ENCODE data around the gene KDM4B.

Gene KDM4B

GRCh38 chr19:5108866-5109265 lies 140.0 kb downstream of the KDM4B start:
- H3K27ac ChIP-seq = no peak overlapping the region
- no peak overlapping the region for H3K4me3 ChIP-seq

GRCh38 chr19:5109560-5109959 lies 140.6 kb downstream of the KDM4B start:
- no peak overlapping the region for H3K27ac ChIP-seq
- no peak overlapping the region for H3K4me3 ChIP-seq

- H3K27ac ChIP-seq = no peak overlapping the region
- H3K4me3 ChIP-seq = no peak overlapping the region
Measured at GRCh38 chr19:5110546-5110945, 141.6 kb downstream of the KDM4B start.

- Histone ChIP-seq H3K27ac (no peak overlapping the region), H3K4me3 (no peak overlapping the region)
Measured at GRCh38 chr19:5111051-5111450, 142.1 kb downstream of the KDM4B start.

- peak overlapping the region in 2 of 21 experiments; percentile 7 to 10 for H3K27ac ChIP-seq
- no peak overlapping the region for H3K4me3 ChIP-seq
Measured at GRCh38 chr19:5112175-5112574, 143.3 kb downstream of the KDM4B start.

GRCh38 chr19:5112681-5113575 lies 144.0 kb downstream of the KDM4B start:
- peak overlapping the region in 7 of 21 experiments; percentile 7 to 44 (median 20) for H3K27ac ChIP-seq
- no peak overlapping the region for H3K4me3 ChIP-seq

- H3K4me3 ChIP-seq = no peak overlapping the region
- peak overlapping the region in 4 of 21 experiments; percentile 7 to 70 (median 28) for H3K27ac ChIP-seq
Measured at GRCh38 chr19:5113633-5114586, 145.0 kb downstream of the KDM4B start.

DNA sequence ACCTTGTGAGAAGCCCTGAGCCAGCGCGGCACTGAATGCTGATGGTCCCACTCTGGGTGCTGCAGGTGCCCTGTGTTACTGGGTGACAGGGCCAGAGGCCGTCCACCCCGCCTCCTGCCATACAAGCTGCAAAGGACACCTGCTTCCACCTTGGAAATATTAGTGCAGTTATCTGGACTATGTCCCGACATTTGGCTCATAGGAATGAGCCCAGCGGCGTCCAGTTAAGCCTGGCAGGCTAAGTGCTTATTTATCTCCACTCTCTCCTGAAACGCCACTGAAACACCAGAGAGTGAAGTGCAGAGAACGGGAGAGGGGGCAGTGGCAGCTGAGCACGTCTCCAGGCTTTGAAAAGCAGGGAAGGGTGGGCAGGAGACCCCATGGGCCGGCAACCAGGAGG lies 145.8 kb downstream of the KDM4B start:
- Histone ChIP-seq H3K4me3 (no peak overlapping the region), H3K27ac (peak overlapping the region in 7 of 21 experiments; percentile 24 to 70 (median 38))

DNA sequence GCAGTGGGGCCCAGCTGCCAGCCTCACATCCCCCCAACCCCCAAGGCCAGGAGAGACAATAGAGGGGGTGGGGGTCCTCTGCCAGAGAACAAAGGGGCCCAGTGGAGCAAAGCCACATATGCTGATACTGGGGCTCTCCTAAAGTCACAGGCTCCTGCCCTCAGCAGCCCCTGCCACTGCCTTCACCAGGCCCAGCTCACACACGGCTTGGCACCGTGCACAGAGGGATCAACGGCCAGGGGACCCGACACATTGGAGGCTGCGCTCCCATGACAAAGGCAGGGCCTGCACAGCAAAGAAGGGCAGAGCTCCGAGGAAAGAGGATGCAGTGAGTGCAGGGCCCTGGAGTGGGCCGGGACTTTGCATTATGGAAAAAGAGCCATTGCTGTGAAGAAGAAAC lies 146.4 kb downstream of the KDM4B start:
- no peak overlapping the region for H3K4me3 ChIP-seq
- H3K27ac ChIP-seq = peak overlapping the region in 10 of 21 experiments; percentile 17 to 70 (median 38)

- Histone ChIP-seq H3K4me3 (no peak overlapping the region), H3K27ac (peak overlapping the region in 3 of 21 experiments; percentile 37 to 64 (median 54))
Measured at GRCh38 chr19:5115771-5116202, 146.9 kb downstream of the KDM4B start.

- H3K4me3 ChIP-seq = no peak overlapping the region
- no peak overlapping the region for H3K27ac ChIP-seq
Measured at GRCh38 chr19:5116292-5116691, 147.4 kb downstream of the KDM4B start.

DNA sequence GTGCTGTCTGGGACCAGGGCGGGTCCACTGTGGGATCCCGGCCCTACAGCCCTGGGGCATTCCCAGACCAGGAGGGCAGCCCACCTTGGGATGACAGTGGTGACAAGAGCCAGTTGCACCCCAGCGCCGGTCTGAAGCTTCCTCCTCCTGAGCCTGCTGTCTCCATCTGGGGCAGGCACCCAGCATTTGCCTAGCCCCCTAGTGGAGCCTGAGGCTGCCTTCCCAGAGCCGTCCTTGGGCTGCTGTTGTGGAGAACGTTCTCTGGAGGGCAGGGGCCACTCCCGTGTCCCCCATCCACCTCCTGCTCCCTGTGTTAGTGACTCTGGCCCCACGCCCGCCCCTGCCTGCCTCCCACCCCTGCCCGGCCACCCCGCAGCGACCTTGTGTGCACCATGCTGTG lies 148.5 kb downstream of the KDM4B start:
- Histone ChIP-seq H3K4me3 (no peak overlapping the region), H3K27ac (no peak overlapping the region)

- Histone ChIP-seq H3K4me3 (no peak overlapping the region), H3K27ac (no peak overlapping the region)
Measured at GRCh38 chr19:5118026-5118425, 149.1 kb downstream of the KDM4B start.

DNA sequence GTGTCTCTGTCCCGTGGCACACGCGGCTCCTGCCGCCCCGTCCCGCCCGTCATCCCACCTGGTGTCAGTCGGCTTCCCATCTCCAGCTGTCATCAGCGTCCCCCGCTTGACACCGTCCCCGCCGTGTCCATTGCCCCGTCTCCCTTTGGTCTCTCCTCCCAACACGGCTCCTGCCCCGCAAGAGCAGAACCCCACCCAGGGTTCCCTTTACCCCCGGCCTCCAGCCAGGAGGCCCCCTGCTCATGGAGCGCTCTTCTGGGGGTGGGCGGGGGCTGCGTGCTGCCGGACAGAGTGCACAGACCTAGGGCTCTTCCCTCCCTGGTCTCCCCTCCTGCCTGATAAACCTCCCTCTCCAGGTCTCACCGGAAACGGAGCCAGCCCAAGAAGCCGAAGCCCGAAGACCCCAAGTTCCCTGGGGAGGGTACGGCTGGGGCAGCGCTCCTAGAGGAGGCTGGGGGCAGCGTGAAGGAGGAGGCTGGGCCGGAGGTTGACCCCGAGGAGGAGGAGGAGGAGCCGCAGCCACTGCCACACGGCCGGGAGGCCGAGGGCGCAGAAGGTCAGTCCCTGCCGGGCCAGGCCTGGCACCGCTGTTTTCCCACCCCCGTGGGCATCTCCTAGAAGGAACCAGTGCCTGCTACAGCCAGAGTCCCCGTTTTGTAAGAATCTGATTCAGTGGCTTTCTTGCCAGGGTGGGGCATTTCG lies 150.5 kb downstream of the KDM4B start:
- no peak overlapping the region for H3K27ac ChIP-seq

DNA sequence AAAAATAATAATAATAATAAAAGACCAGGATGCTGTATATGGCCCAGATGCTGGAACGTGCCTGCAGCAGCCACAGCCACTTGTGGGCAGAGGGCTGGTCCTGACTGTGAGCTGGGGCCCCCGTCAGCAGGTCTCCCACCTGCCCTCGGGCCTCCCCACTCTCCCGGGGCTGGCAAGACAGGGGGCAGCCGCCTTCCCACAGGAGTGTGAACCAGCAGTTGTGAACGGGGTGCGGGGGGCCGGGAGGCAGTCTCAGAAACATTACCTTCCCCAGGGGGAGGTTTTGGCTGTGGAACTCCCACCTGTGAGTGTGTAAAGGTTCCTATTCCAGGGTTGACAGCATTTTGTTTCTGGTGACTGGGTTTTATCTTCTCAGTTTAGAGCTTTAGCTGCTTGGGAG lies 151.4 kb downstream of the KDM4B start:
- Histone ChIP-seq H3K27ac (no peak overlapping the region), H3K4me3 (no peak overlapping the region)

More for the DNA sequence above, 150.5 kb downstream of the KDM4B start:
- no peak overlapping the region for H3K4me3 ChIP-seq

DNA sequence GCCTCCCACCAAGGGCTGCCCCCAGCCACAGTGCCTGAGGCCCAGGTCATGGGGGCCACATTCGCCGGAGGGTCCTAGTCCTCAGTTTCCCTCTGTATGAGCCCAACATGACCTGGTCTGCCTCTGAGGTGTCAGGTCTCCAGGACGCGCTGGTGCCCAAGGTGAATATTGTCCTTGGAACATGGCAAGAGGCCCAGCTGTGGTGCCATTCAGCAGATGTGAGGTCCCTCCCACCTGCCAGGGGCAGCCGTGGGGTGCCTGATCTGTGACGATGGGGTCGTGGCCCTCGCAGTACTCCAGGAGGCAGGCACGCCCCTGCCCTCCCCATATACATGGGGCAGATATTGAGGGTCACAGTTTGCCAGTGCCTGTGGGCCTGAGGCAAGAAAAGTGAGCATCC lies 151.9 kb downstream of the KDM4B start:
- Histone ChIP-seq H3K27ac (no peak overlapping the region), H3K4me3 (no peak overlapping the region)

DNA sequence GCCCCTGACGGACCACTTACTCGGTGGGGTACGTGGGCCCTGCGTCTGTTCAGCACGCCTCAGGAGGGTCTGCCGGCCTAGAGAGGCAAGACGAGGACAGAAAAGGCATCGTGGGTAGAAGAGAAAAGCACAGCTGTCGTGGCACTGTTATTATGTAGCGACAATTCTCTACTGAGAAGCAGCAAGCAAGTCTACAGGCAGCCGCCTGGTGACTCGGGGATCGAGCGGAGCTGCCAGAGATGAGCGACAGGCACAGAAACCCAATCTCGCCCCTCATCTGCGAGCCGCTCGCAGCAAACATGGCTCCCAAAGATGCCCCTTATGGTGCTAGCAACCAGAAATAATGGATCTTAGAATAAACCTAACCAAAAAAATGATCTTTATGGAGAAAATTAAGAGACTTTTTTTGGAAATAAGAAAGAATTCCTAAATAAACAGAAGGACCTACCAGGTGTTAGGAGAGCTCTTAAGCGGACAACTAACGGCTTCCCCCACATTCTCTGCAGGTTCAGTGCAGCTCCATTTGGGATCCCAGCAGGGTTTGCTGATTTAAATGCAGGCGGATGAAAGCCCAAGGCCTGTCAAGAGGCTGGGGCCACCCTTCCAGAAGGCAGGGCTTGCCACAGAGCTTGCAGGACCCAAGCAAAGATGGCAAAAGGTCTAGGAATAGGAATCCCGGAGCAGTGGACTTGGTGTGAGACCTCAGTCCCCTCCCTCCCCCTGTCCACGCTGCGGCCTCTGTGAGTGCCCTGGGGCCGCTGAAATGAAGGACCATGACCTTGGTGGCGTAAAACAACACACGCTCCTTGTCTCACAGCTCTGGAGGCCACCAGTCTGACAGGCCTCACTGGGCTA lies 152.6 kb downstream of the KDM4B start:
- no peak overlapping the region for H3K27ac ChIP-seq
- no peak overlapping the region for H3K4me3 ChIP-seq

DNA sequence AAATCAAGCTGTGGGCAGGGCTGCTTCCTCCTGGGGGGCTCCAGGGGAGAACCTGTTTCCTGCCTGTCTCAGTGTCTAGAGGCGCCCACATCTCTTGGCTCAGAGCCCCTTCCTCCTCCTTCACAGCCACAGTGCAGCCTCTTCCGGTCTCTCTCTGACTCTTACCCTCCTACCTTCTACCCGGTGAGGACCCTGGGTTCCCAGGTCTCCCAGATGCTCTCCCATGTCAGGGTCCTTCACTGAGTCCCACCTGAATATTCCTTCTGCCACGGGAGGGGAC lies 153.1 kb downstream of the KDM4B start:
- no peak overlapping the region for H3K4me3 ChIP-seq
- H3K27ac ChIP-seq = no peak overlapping the region

Data from skin epidermis (tissue), 12 donors.